Measurements from ENCODE around the gene ITPRID1. TPM values are rescaled to one million over a fixed set of nuclear protein-coding genes. Genes with fewer than 3 reads are reported as not detected.

ITPRID1 gene
- total and polyA plus RNA-seq, 2 donors (not counting 1 experiment from before 2014, with no cell fraction given), result not detected

- Histone ChIP-seq H3K27ac (ENCODE audit: low read length in 2 of 2) (no peak overlapping the region), H3K4me1 (ENCODE audit: control insufficient read depth in 2 of 2, insufficient read depth in 2 of 2, low read length in 2 of 2) (no peaks in the 10 kb centered on the region), H3K79me2 (ENCODE audit: control insufficient read depth, insufficient read depth, low read length) (no peaks in the 10 kb centered on the region), H3K9me3 (ENCODE audit: control extremely low read depth in 1 of 3, control insufficient read depth in 2 of 3, insufficient read depth in 1 of 3, low read length in 2 of 3) (no peaks in the 10 kb centered on the region), H3K4me3 (ENCODE audit: control extremely low read depth in 1 of 5, extremely low read depth in 1 of 5, insufficient read depth in 1 of 5, low read depth in 2 of 5, low read length in 4 of 5) (no peak overlapping the region), H4K20me1 (ENCODE audit: control insufficient read depth, insufficient read depth, low read length, poor library complexity, severe bottlenecking) (no peaks in the 10 kb centered on the region), H3K27me3 (replicated peaks in 1 of 4; ENCODE audit: control extremely low read depth in 1 of 4, control insufficient read depth in 3 of 4, insufficient read depth in 4 of 4, low read length in 3 of 4) (no peaks in the 10 kb centered on the region), H2AFZ (ENCODE audit: insufficient read depth, low read depth, low read length, poor library complexity, severe bottlenecking) (no peak overlapping the region), H3K9ac (ENCODE audit: low read length) (no peak overlapping the region), H3K36me3 (replicated peaks in 1 of 2; ENCODE audit: control extremely low read depth in 1 of 2, control insufficient read depth in 1 of 2, extremely low read depth in 1 of 2, insufficient read depth in 2 of 2, low read length in 1 of 2) (no peaks in the 10 kb centered on the region), H3K4me2 (replicated peaks; ENCODE audit: low read depth, low read length, poor library complexity, severe bottlenecking) (no peak overlapping the region)
- ATAC-seq (ENCODE audit: low read depth) (no peak), DNase-seq (no peak)
- ChIA-PET POLR2A (no interaction called here), CTCF (interaction anchor here (1.0 to 2.0 kb wide), 3 partner anchors 101 to 500 kb away, joined by 3 to 5 read pairs (median 4); no protein-coding TSS in a partner anchor)
- Mint-ChIP-seq H3K27me3 (no peaks in the 10 kb centered on the region), H3K27ac (no peak overlapping the region), H3K4me3 (no peak overlapping the region), H3K4me1 (no peaks in the 10 kb centered on the region), H3K9me3 (ENCODE audit: insufficient read depth) (no peaks in the 10 kb centered on the region)
- no CpG with 5 or more reads among the region's 2 CpGs for WGBS (ENCODE audit: insufficient coverage)
- TF ChIP-seq EZH2 (IDR thresholded peaks at IDR 0.05; ENCODE audit: borderline replicate concordance, insufficient read depth, low read depth, low read length, poor library complexity, severe bottlenecking) (no peak), CTCF (IDR thresholded peaks at IDR 0.05) (no peak)
- intact Hi-C loops (cut with micrococcal nuclease), result no loop called here
These were observed 120.1 kb downstream of the ITPRID1 start for GRCh38 chr7:31633894-31634494.

- ChIA-PET CTCF (interaction anchor here (1.4 kb wide), 1 partner anchor 9 kb away, joined by 5 read pairs; no protein-coding TSS in a partner anchor), POLR2A (no interaction called here)
- intact Hi-C loops (cut with micrococcal nuclease), result no loop called here
- H3K9me3 Mint-ChIP-seq (ENCODE audit: insufficient read depth), result no peaks in the 10 kb centered on the region
- Histone ChIP-seq H3K27me3 (replicated peaks in 1 of 4; ENCODE audit: control extremely low read depth in 1 of 4, control insufficient read depth in 3 of 4, insufficient read depth in 4 of 4, low read length in 3 of 4) (no peaks in the 10 kb centered on the region), H3K4me1 (ENCODE audit: control insufficient read depth in 2 of 2, insufficient read depth in 2 of 2, low read length in 2 of 2) (no peaks in the 10 kb centered on the region), H3K9me3 (ENCODE audit: control extremely low read depth in 1 of 3, control insufficient read depth in 2 of 3, insufficient read depth in 1 of 3, low read length in 2 of 3) (peaks cover 0 to 3% (median 0%) of the 10 kb centered on the region in 3 donors), H3K4me2 (replicated peaks; ENCODE audit: low read depth, low read length, poor library complexity, severe bottlenecking) (no peak overlapping the region), H3K27ac (ENCODE audit: low read length in 2 of 2) (no peak overlapping the region), H3K79me2 (ENCODE audit: control insufficient read depth, insufficient read depth, low read length) (no peaks in the 10 kb centered on the region), H3K4me3 (ENCODE audit: control extremely low read depth in 1 of 5, extremely low read depth in 1 of 5, insufficient read depth in 1 of 5, low read depth in 2 of 5, low read length in 4 of 5) (no peak overlapping the region), H3K36me3 (replicated peaks in 1 of 2; ENCODE audit: control extremely low read depth in 1 of 2, control insufficient read depth in 1 of 2, extremely low read depth in 1 of 2, insufficient read depth in 2 of 2, low read length in 1 of 2) (no peaks in the 10 kb centered on the region), H3K9ac (ENCODE audit: low read length) (no peak overlapping the region), H2AFZ (ENCODE audit: insufficient read depth, low read depth, low read length, poor library complexity, severe bottlenecking) (no peak overlapping the region), H4K20me1 (ENCODE audit: control insufficient read depth, insufficient read depth, low read length, poor library complexity, severe bottlenecking) (no peaks in the 10 kb centered on the region)
- no peaks in the 10 kb centered on the region for H3K4me1 Mint-ChIP-seq
- no peak for ATAC-seq (ENCODE audit: low read depth)
- H3K4me3 Mint-ChIP-seq, result no peak overlapping the region
- H3K27me3 Mint-ChIP-seq, result peaks cover 22% of the 10 kb centered on the region
- TF ChIP-seq CTCF (IDR thresholded peaks at IDR 0.05) (no peak), EZH2 (IDR thresholded peaks at IDR 0.05; ENCODE audit: borderline replicate concordance, insufficient read depth, low read depth, low read length, poor library complexity, severe bottlenecking) (no peak)
- WGBS (ENCODE audit: insufficient coverage), result 86% methylated on average over 1 of the region's 3 CpGs
- H3K27ac Mint-ChIP-seq, result no peak overlapping the region
- DNase-seq, result no peak
These were observed 126.5 kb downstream of the ITPRID1 start for GRCh38 chr7:31640381-31640780.

Measured in B cell (primary cell).